ENCODE measurements around the gene NSDHL.

- TF ChIP-seq POLR2AphosphoS5 (IDR thresholded peaks at IDR 0.05; ENCODE audit: borderline replicate concordance, low read depth, low read length), result no peak
- no peak for TF ChIP-seq EZH2 (IDR thresholded peaks at IDR 0.05)
Observed at GRCh38 chrX:152861826-152862225, 31.0 kb downstream of the NSDHL start.

All from SK-N-MC (cell line).